Esophagus squamous epithelium (tissue), 5 donors: ENCODE results near the gene DNAJB12. TPM values are rescaled to one million over a fixed set of nuclear protein-coding genes. Genes with fewer than 3 reads are reported as not detected.

Source experiments
- DNase-seq: peaks from one replicate; lab custom pipeline; 2025; lab: John Stamatoyannopoulos, UW
- H3K27ac ChIP-seq, 4 donors: fragments of 200-600 bp; sonication (generic); one replicate each; pipeline ENCODE4 v1.5.1; 2016 to 2019; ENCODE audit warnings: mild to moderate bottlenecking in 1 of 4
- H3K27me3 ChIP-seq, 4 donors: fragments of 200-600 bp; sonication (generic); 1 replicate in 3 of 4; 2 replicates in 1 of 4; pipeline versions ENCODE4 v1.5.1 to v1.6.0; 2017 to 2021; ENCODE audit warnings: antibody characterized with exemption in 1 of 4
- H3K36me3 ChIP-seq, 3 donors: fragments of 200-600 bp; sonication (generic); one replicate each; pipeline ENCODE4 v1.5.1; 2016 to 2019
- H3K4me1 ChIP-seq, 3 donors: fragments of 200-600 bp; sonication (generic); one replicate each; pipeline ENCODE4 v1.5.1; 2017 to 2019
- H3K4me3 ChIP-seq, 4 donors: fragments of 200-600 bp; sonication (generic); 1 replicate in 3 of 4; 2 replicates in 1 of 4; pipeline ENCODE4 v1.5.1; 2016 to 2019; ENCODE audit warnings: mild to moderate bottlenecking in 2 of 4, moderate library complexity in 1 of 4
- H3K9me3 ChIP-seq, 3 donors: fragments of 200-600 bp; sonication (generic); one replicate each; pipeline ENCODE4 v1.5.1; 2016 to 2019
- POLR2A ChIP-seq, 4 donors: fragments of 450-650 bp; IDR thresholded peaks; one replicate each; pipeline ENCODE4 v1.6.1; 2017; ENCODE audit warnings: antibody characterized with exemption in 4 of 4, mild to moderate bottlenecking in 4 of 4, moderate library complexity in 3 of 4
- WGBS, 2 donors: methylation state at CpG; one replicate each; pipeline ENCODE4 v1.1.5; 2018; 5-methylcytosine and 5-hydroxymethylcytosine counted together
- intact Hi-C: fragments of 100-400 bp; cut with DNase I; formaldehyde crosslinking; loops from one replicate; pipeline ENCODE4 v1.15.0; 2022
- total RNA-seq, 4 donors: library from RNA; depleted of rRNA; stranded (reverse); fragments of >200 nt; gene quantifications; one replicate each; pipeline ENCODE4 v1.1.0, GENCODE V29; 2016
- TF ChIP-seq, protein P1 (sequence below), 6 experiments: fragments of 450-650 bp in 4 of 6; fragments of 200-600 bp in 2 of 6; sonication (generic) in 2 of 6; IDR thresholded peaks; one replicate each; pipeline ENCODE4 v1.5.1; 2016 to 2019; ENCODE audit warnings: antibody characterized with exemption in 6 of 6, mild to moderate bottlenecking in 4 of 6, moderate library complexity in 4 of 6
- donor health status: DM: yes; HTN: yes; CAD: no.

The DNAJB12 gene
- total RNA-seq, 4 donors from 2014 or later: 22.7 to 34.0 (median 23.8) TPM

GRCh38 chr10:72323771-72324191 is 30.9 kb downstream of the DNAJB12 start:
- H3K9me3 ChIP-seq: no peaks in the 10 kb centered on the region
- 81% methylated on average over 12 of the region's 12 CpGs; no CpG with 5 or more reads in 1 of the 2 donors for WGBS, 2 donors
- no peak overlapping the region for H3K4me3 ChIP-seq
- no peaks in the 10 kb centered on the region for H3K36me3 ChIP-seq
- DNase-seq: no peak
- H3K4me1 ChIP-seq: peaks cover 65 to 93% (median 75%) of the 10 kb centered on the region in 3 donors
- intact Hi-C loops: no loop called here
- H3K27ac ChIP-seq: peak overlapping the region; percentile 88 to 95 (median 92)
- H3K27me3 ChIP-seq: no peaks in the 10 kb centered on the region
- TF ChIP-seq POLR2A (IDR thresholded peaks at IDR 0.05): no peak
- TF ChIP-seq, protein P1, sequence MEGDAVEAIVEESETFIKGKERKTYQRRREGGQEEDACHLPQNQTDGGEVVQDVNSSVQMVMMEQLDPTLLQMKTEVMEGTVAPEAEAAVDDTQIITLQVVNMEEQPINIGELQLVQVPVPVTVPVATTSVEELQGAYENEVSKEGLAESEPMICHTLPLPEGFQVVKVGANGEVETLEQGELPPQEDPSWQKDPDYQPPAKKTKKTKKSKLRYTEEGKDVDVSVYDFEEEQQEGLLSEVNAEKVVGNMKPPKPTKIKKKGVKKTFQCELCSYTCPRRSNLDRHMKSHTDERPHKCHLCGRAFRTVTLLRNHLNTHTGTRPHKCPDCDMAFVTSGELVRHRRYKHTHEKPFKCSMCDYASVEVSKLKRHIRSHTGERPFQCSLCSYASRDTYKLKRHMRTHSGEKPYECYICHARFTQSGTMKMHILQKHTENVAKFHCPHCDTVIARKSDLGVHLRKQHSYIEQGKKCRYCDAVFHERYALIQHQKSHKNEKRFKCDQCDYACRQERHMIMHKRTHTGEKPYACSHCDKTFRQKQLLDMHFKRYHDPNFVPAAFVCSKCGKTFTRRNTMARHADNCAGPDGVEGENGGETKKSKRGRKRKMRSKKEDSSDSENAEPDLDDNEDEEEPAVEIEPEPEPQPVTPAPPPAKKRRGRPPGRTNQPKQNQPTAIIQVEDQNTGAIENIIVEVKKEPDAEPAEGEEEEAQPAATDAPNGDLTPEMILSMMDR (IDR thresholded peaks at IDR 0.05): no peak

- H3K4me3 ChIP-seq: no peak overlapping the region
- DNase-seq: no peak
- peaks cover 63 to 93% (median 75%) of the 10 kb centered on the region in 3 donors for H3K4me1 ChIP-seq
- no peak for TF ChIP-seq POLR2A (IDR thresholded peaks at IDR 0.05)
- TF ChIP-seq, protein P1 (IDR thresholded peaks at IDR 0.05): no peak
- 57 to 75% methylated on average over 5 to 8 of the region's 10 CpGs for WGBS, 2 donors
- H3K36me3 ChIP-seq: no peaks in the 10 kb centered on the region
- peak overlapping the region; percentile 88 to 95 (median 92) for H3K27ac ChIP-seq
- intact Hi-C loops: no loop called here
- no peaks in the 10 kb centered on the region for H3K9me3 ChIP-seq
- no peaks in the 10 kb centered on the region for H3K27me3 ChIP-seq
These were observed 31.5 kb downstream of the DNAJB12 start for GRCh38 chr10:72323108-72323749.

DNA sequence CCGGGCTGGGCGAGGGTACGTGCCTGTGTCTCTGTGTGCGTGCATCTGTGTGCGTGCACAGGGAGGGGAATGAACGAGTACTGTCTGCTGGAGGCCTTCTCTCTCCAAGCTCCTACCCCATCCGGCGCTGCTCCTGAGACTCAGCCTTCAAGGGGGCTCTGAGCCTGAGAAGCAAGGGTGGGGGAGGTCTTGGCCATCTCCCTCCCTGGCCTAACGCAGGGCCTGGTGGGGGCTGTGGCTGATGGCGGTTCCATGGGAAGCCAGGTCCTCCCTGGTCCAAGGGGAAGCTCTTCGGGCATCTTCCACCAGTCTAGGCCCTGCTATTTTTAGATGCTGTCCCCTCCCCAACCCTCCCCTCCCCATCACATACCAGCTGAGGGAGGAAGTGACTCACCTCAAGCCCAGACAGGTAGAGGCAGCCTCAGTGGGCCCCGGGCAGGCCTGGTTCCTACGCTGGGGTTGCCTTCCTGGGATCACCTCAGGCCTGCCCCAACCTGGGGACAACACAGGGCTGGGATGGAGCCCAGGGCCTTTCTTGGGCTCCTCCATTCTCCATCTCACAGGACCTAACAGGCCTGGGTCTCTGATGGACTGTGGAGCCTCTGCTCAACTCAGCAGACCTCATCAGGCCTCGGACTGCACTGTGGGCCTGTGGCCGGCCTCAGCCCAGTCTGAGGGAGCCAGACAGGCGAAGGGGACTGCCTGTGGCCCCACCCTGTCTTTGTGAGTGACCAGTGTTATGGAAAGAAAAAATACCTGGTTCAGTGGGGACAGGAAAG is 32.2 kb downstream of the DNAJB12 start:
- Histone ChIP-seq H3K4me1 (peaks cover 56 to 93% (median 73%) of the 10 kb centered on the region in 3 donors), H3K36me3 (no peaks in the 10 kb centered on the region), H3K4me3 (no peak overlapping the region), H3K27me3 (no peaks in the 10 kb centered on the region), H3K27ac (peak overlapping the region; percentile 88 to 95 (median 92)), H3K9me3 (no peaks in the 10 kb centered on the region)
- no peak for TF ChIP-seq POLR2A (IDR thresholded peaks at IDR 0.05)
- TF ChIP-seq, protein P1 (IDR thresholded peaks at IDR 0.05): no peak
- intact Hi-C loops: no loop called here
- WGBS, 2 donors: 26% methylated on average over 7 of the region's 16 CpGs; no CpG with 5 or more reads in 1 of the 2 donors
- DNase-seq: no peak

DNA sequence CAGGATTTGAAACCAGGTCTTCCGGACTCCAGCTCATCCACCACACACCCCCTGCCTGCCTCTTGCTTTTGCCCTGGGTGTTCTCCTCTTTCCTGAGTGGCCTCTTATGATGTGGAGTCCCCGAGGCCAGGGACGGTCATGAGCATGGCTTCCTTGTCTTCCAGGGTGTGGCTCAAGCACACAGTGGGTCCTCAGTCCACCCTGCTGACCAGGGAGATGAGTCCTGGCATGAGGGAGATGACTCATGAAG is 32.8 kb downstream of the DNAJB12 start:
- intact Hi-C loops: no loop called here
- Histone ChIP-seq H3K4me1 (peaks cover 56 to 93% (median 78%) of the 10 kb centered on the region in 3 donors), H3K27me3 (no peaks in the 10 kb centered on the region), H3K4me3 (no peak overlapping the region), H3K9me3 (no peaks in the 10 kb centered on the region), H3K27ac (peak overlapping the region; percentile 88 to 95 (median 92)), H3K36me3 (no peaks in the 10 kb centered on the region)
- TF ChIP-seq, protein P1 (IDR thresholded peaks at IDR 0.05): no peak
- no peak for TF ChIP-seq POLR2A (IDR thresholded peaks at IDR 0.05)
- DNase-seq: no peak
- whole genome bisulfite sequencing, 2 donors: 50% methylated on average over 1 of the region's 3 CpGs; no CpG with 5 or more reads in 1 of the 2 donors
